PC-9 (cell line): ENCODE measurements around the gene SESN3.

ENCODE experiments used
- CTCF ChIP-seq: fragments of 200-600 bp; sonication (generic); conservative IDR thresholded peaks from 2 replicates; pipeline ENCODE4 v1.6.1; 2017; ENCODE audit warnings: mixed run types, antibody characterized with exemption, mild to moderate bottlenecking, moderate library complexity
- EZH2 ChIP-seq: fragments of 200-600 bp; sonication (generic); IDR thresholded peaks from 2 replicates; pipeline ENCODE4 v1.8.0; 2017; ENCODE audit warnings: antibody characterized with exemption, low read depth

GRCh38 chr11:95157824-95158223 lies 73.2 kb downstream of the SESN3 start:
- TF ChIP-seq CTCF (no peak), EZH2 (no peak)
